Motor neuron (in vitro differentiated cells): ENCODE measurements around the gene PTPRE. TPM values are rescaled to one million over a fixed set of nuclear protein-coding genes. Genes with fewer than 3 reads are reported as not detected.

Experiments used
- ATAC-seq, 8 experiments: fragments of 200-7000 bp; cut with Tn5 transposase; replicated peaks in 6 of 8; 2 replicates each; pipeline ENCODE4 v1.8.0; 2021; ENCODE audit warnings: mild to moderate bottlenecking in 8 of 8, moderate library complexity in 8 of 8
- H3K27ac ChIP-seq, 2 donors: fragments of 250-450 bp; sonication (Bioruptor Pico); 2 replicates each; pipeline ENCODE4 v1.9.0; 2021; ENCODE audit warnings: antibody characterized with exemption in 2 of 2, mild to moderate bottlenecking in 2 of 2, moderate library complexity in 1 of 2
- H3K4me1 ChIP-seq, 2 donors: fragments of 250-450 bp; sonication (Bioruptor Pico); replicated peaks in 1 of 2; 2 replicates each; pipeline ENCODE4 v1.6.1; 2021; ENCODE audit warnings: antibody characterized with exemption in 2 of 2, mild to moderate bottlenecking in 2 of 2, moderate library complexity in 1 of 2
- H3K4me3 ChIP-seq, 5 donors: fragments of 250-450 bp; sonication (Bioruptor Pico); 2 replicates each; pipeline ENCODE4 v1.9.0; 2021; ENCODE audit warnings: antibody characterized with exemption in 5 of 5, mild to moderate bottlenecking in 5 of 5, moderate library complexity in 4 of 5
- WGBS, 10 experiments: fragments of 450-650 bp; shearing (Covaris generic); methylation state at CpG; one replicate each; pipeline ENCODE4 v1.0.0; 2022; 5-methylcytosine and 5-hydroxymethylcytosine counted together
- in situ Hi-C, 9 experiments: fragments of 400-800 bp; cut with MboI; loops; one replicate each; pipeline ENCODE4 v1.15.0; 2021; ENCODE audit warnings: low sequenced_read_pairs in 9 of 9, low pct_unique_long_range_greater_than_20kb in 2 of 9; ENCODE audit not compliant: unreplicated experiment in 9 of 9
- total RNA-seq, 8 experiments: library from RNA; unstranded; fragments of 300-600 nt; gene quantifications; 2 replicates each; pipeline versions ENCODE4 v1.2.3 to v1.2.4, GENCODE V29; 2022

The PTPRE gene
- total RNA-seq, 8 experiments from 2014 or later: 0.09 to 17.6 (median 3.9) TPM

GRCh38 chr10:127942811-127943210 is 35.9 kb downstream of the PTPRE start:
- 16 to 100% (median 83%) methylated on average over 2 to 7 of the region's 7 CpGs for WGBS, 10 experiments
- in situ Hi-C loops: no loop called here
- Histone ChIP-seq H3K27ac (no peak overlapping the region), H3K4me3 (no peak overlapping the region), H3K4me1 (peaks cover 15 to 31% of the 10 kb centered on the region in 2 donors)
- ATAC-seq: no peak

DNA sequence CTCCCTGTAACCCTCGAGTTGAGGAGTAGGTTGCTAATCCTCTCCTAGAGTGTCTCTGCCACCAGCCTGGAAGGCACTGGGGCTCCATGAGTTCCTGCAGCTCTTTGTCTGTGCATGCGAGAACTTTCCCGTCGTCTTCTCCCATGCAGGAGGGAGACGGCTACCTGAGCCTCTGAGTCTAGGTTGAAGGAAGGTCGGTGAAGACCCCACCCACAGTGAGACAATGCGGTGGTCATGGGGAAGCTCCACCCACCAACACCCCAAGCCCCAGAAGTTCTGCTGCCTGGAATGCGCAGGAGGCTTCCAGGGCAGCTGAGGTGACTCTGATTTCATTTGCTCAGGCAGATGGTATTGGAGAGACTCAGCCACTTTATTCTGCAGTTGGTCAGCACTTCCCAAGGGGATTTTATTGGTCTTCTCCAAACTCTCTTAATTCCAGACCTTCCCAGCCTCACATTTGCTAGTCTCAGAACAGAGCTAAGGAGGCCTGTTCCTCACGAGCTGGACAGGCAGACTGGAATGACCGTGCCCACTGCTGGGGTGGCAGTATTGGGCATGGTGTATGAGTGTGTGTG is 36.5 kb downstream of the PTPRE start:
- no peak for ATAC-seq
- WGBS, 10 experiments: 33 to 100% (median 87%) methylated on average over 1 to 6 of the region's 10 CpGs; no CpG with 5 or more reads in 2 of the 10 experiments
- Histone ChIP-seq H3K4me3 (no peak overlapping the region), H3K4me1 (peaks cover 12 to 26% of the 10 kb centered on the region in 2 donors), H3K27ac (no peak overlapping the region)
- in situ Hi-C loops: no loop called here

DNA sequence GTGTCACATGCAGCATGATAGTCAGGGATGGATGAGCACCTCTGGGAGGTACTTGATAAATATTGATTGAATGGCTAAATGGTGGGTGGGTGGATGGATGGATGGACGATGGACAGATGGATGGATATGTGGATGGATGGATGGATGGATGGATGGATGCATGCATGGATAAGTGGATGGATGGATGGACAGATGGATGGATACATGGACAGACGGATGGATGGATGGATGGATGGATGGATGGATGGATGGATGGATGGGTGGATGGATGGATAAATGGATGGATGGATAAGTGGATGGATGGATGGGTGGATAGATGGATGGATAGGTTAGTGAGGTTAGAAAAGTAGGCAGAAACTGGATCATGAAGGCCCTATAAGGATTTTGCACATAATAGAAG is 37.4 kb downstream of the PTPRE start:
- 44 to 100% (median 70%) methylated on average over 1 to 2 of the region's 2 CpGs; no CpG with 5 or more reads in 2 of the 10 experiments for WGBS, 10 experiments
- no peak for ATAC-seq
- in situ Hi-C loops: no loop called here

GRCh38 chr10:127945341-127945758 is 38.4 kb downstream of the PTPRE start:
- in situ Hi-C loops: no loop called here
- Histone ChIP-seq H3K4me3 (no peak overlapping the region), H3K4me1 (peaks cover 12 to 26% of the 10 kb centered on the region in 2 donors), H3K27ac (peak overlapping the region in 1 of 2 donors; percentile 48)
- peak in 7 of 8 experiments; percentile 31 to 92 (median 85) for ATAC-seq
- 80 to 100% (median 86%) methylated on average over 1 to 2 of the region's 2 CpGs; no CpG with 5 or more reads in 5 of the 10 experiments for WGBS, 10 experiments

More for the DNA sequence above, 37.4 kb downstream of the PTPRE start:
- H3K4me3 ChIP-seq: no peak overlapping the region
- H3K27ac ChIP-seq: no peak overlapping the region
- H3K4me1 ChIP-seq: peaks cover 12 to 26% of the 10 kb centered on the region in 2 donors

- in situ Hi-C loops: no loop called here
- H3K4me3 ChIP-seq: no peak overlapping the region
- H3K4me1 ChIP-seq: peaks cover 14 to 26% of the 10 kb centered on the region in 2 donors
- H3K27ac ChIP-seq: peak overlapping the region; percentile 48 to 50
- WGBS, 10 experiments: 43 to 90% (median 62%) methylated on average over 2 to 4 of the region's 6 CpGs; no CpG with 5 or more reads in 2 of the 10 experiments
- ATAC-seq: peak in 5 of 8 experiments; percentile 56 to 83 (median 62)
These were observed 39.2 kb downstream of the PTPRE start for GRCh38 chr10:127945948-127946711.

DNA sequence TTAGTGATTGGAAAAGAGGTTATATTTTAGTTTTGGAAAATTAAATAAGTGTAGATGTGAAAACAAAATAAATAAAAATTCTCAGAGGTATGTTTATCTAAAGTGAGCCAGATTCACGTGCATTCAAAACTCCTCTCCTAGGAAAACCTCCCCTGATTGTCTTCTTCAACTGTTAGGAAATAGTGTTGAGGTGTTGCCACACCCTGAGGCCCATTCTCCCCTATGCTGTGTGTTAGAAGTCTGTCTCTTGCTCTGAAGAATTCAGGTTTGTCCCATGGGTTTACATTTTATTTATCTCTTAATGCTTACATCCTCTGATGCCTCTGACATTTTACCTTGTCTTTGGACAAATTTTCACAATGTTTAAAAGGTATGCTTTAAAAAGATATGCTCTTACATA is 40.3 kb downstream of the PTPRE start:
- H3K4me1 ChIP-seq: peaks cover 23 to 26% of the 10 kb centered on the region in 2 donors
- 11 to 92% (median 70%) methylated on average over 1 of the region's 1 CpG; no CpG with 5 or more reads in 1 of the 10 experiments for WGBS, 10 experiments
- no peak overlapping the region for H3K4me3 ChIP-seq
- ATAC-seq: no peak
- in situ Hi-C loops: no loop called here
- no peak overlapping the region for H3K27ac ChIP-seq

DNA sequence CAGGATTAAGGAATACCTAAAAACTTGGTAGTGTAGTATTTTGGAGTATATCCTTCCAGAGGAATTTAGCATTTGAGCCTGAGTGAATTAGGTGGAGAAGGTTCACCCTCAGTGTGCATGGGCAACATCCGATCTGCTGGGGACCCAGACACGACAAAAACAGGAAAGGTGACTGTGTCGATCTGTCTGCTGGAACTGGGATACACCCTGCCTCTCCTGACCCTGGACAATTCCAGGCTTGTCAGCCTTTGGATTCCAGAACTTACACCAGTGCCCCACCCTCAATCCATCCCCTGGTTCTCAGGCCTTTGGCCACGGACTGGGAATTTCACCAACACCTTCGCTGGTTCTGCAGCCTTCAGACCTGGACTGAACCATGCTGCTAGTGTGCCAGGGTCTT is 41.9 kb downstream of the PTPRE start:
- no peak overlapping the region for H3K27ac ChIP-seq
- peaks cover 23 to 26% of the 10 kb centered on the region in 2 donors for H3K4me1 ChIP-seq
- H3K4me3 ChIP-seq: no peak overlapping the region
- 20 to 100% (median 83%) methylated on average over 1 to 5 of the region's 5 CpGs; no CpG with 5 or more reads in 2 of the 10 experiments for WGBS, 10 experiments
- ATAC-seq: no peak
- in situ Hi-C loops: no loop called here

GRCh38 chr10:127949831-127950230 is 42.9 kb downstream of the PTPRE start:
- in situ Hi-C loops: no loop called here
- no peak for ATAC-seq
- peaks cover 22 to 23% of the 10 kb centered on the region in 2 donors for H3K4me1 ChIP-seq
- 0 to 90% (median 40%) methylated on average over 1 to 2 of the region's 3 CpGs; no CpG with 5 or more reads in 5 of the 10 experiments for WGBS, 10 experiments
- H3K4me3 ChIP-seq: no peak overlapping the region
- H3K27ac ChIP-seq: no peak overlapping the region

DNA sequence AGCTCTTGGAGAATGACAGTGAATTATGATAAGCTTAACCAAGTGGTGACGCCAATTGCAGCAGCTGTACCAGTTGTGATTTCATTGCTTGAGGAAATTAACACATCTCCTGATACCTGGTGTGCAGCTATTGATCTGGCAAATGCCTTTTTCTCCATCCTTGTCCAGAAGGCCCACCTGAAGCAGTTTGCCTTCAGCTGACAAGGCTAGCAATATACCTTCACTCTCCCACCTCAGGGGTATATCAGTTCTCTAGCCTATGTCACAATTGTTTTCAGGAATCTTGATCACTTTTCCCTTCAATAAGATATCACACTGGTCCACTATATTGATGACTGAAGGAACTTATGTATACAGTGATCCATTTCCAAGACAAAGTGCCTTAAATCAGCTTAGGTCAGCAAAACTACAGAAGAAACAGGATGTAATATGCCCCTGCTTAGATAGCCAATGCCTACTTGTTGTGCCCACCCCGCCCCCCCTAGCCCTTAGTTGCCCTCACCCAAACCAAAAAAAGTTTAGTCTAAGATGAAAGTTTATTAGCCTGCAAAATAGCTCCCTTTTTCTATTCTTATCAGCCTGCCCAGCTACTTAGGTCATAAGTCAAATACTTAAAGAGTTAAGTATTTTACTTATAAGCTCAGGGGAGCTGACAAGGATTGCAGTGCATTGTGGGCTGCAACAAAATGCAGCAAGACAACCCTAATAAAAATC is 45.1 kb downstream of the PTPRE start:
- no peak for ATAC-seq
- Histone ChIP-seq H3K4me1 (peaks cover 0 to 11% of the 10 kb centered on the region in 2 donors), H3K4me3 (no peak overlapping the region), H3K27ac (no peak overlapping the region)
- 0 to 80% (median 55%) methylated on average over 1 to 2 of the region's 2 CpGs; no CpG with 5 or more reads in 4 of the 10 experiments for WGBS, 10 experiments
- in situ Hi-C loops: no loop called here

DNA sequence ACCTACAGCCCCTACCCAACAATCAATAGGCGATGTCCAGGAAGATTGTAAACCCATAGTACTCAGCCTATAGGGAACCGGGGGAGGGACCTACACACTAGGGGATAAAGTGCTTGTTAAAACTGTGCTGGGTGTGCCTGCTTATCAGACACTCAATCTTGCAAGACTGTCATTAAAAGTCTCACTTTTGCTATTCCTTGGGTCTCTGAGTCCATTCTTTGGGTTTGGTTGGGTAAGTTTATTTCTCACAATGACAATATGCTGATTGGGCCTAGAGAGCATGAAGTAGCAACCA is 45.6 kb downstream of the PTPRE start:
- in situ Hi-C loops: no loop called here
- WGBS, 10 experiments: 50 to 100% (median 65%) methylated on average over 1 to 2 of the region's 2 CpGs; no CpG with 5 or more reads in 5 of the 10 experiments
- ATAC-seq: no peak
- Histone ChIP-seq H3K4me3 (no peak overlapping the region), H3K27ac (no peak overlapping the region), H3K4me1 (peaks cover 0 to 11% of the 10 kb centered on the region in 2 donors)

DNA sequence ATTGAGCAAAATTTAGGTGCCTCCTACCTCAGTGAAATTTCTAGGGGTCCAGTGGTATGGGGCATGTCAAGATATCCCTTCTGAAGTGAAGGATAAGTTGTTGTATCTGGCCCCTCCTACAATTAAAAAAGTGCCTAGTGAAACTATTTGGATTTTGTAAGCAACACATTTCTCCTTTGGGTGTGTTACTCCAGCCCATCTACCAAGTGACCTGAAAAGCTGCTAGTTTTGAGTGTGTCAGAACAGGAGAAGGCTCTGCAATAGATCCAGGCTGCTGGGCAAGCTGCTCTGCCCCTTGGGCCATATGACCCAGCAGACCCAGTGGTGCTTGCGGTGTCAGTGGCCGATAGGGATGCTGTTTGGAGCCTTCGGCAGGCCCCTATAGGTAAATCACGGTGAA is 46.0 kb downstream of the PTPRE start:
- Histone ChIP-seq H3K4me1 (peaks cover 0 to 11% of the 10 kb centered on the region in 2 donors), H3K27ac (no peak overlapping the region), H3K4me3 (no peak overlapping the region)
- WGBS, 10 experiments: 80 to 89% (median 80%) methylated on average over 1 to 4 of the region's 4 CpGs; no CpG with 5 or more reads in 7 of the 10 experiments
- in situ Hi-C loops: no loop called here
- no peak for ATAC-seq

GRCh38 chr10:127953876-127954275 is 47.0 kb downstream of the PTPRE start:
- H3K27ac ChIP-seq: no peak overlapping the region
- no peak for ATAC-seq
- in situ Hi-C loops: no loop called here
- H3K4me3 ChIP-seq: no peak overlapping the region
- H3K4me1 ChIP-seq: peaks cover 0 to 11% of the 10 kb centered on the region in 2 donors
- 0 to 60% (median 40%) methylated on average over 1 of the region's 1 CpG; no CpG with 5 or more reads in 5 of the 10 experiments for WGBS, 10 experiments

DNA sequence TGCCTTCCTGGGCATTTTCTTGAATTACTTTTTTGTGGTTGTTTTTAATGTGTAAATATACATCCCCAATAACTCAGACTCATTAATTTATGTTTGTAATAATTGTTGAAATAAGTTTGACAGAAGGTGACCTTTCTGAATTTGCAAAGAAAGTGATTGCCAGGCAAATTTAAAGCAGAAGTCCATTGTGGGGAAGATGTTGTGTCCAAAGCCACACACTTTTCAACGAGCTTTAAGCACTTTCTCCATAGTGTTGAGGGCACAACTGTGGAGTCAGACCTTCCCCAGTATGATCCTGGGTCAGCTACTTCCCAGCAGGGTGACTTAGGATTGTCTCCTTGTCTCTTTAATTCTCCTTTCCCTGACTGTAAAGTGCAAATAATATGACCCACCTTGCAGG is 52.5 kb downstream of the PTPRE start:
- no peak for ATAC-seq
- Histone ChIP-seq H3K27ac (no peak overlapping the region), H3K4me1 (peaks cover 0 to 17% of the 10 kb centered on the region in 2 donors), H3K4me3 (no peak overlapping the region)
- in situ Hi-C loops: no loop called here
- WGBS, 10 experiments: 11 to 71% (median 56%) methylated on average over 1 of the region's 1 CpG; no CpG with 5 or more reads in 5 of the 10 experiments
